ENCODE measurements around the gene COX4I2. TPM values are rescaled to one million over a fixed set of nuclear protein-coding genes. Genes with fewer than 3 reads are reported as not detected.

The COX4I2 gene
- total RNA-seq, 1 experiment from 2014 or later, result not detected

GRCh38 chr20:31669876-31670275 lies 32.2 kb downstream of the COX4I2 start:
- ATAC-seq (peak; percentile 46; the same call in 1 of the 2 replicates), DNase-seq (ENCODE audit: low spot score) (no peak)
- CTCF ChIA-PET, result interaction anchor here (0.5 to 3.4 kb wide), 4 partner anchors 8 to 357 kb away, joined by 3 to 10 read pairs (median 6); no protein-coding TSS in a partner anchor
- no peak overlapping the region for H3K4me3 Mint-ChIP-seq
- peaks cover 6% of the 10 kb centered on the region; the same call in 1 of the 2 replicates for H3K36me3 Mint-ChIP-seq
- TF ChIP-seq SOX15 (CRISPR knock-in tag; IDR thresholded peaks at IDR 0.05) (no peak), HMGA2 (CRISPR knock-in tag; IDR thresholded peaks at IDR 0.05) (no peak), PRRX2 (CRISPR knock-in tag; IDR thresholded peaks at IDR 0.05) (no peak), ZNF416 (CRISPR knock-in tag; IDR thresholded peaks at IDR 0.05) (no peak), OVOL2 (CRISPR knock-in tag; IDR thresholded peaks at IDR 0.05; ENCODE audit: borderline replicate concordance) (no peak), IRF2 (CRISPR knock-in tag; IDR thresholded peaks at IDR 0.05; ENCODE audit: borderline replicate concordance, low read depth) (no peak), ZNF532 (CRISPR knock-in tag; IDR thresholded peaks at IDR 0.05; ENCODE audit: borderline replicate concordance) (no peak), ZBTB43 (CRISPR knock-in tag; IDR thresholded peaks at IDR 0.05) (no peak), GABPB1 (CRISPR knock-in tag; IDR thresholded peaks at IDR 0.05) (no peak), NR2C2 (CRISPR knock-in tag; IDR thresholded peaks at IDR 0.05) (no peak), ZNF232 (CRISPR knock-in tag; IDR thresholded peaks at IDR 0.05) (no peak), JUN (CRISPR knock-in tag; IDR thresholded peaks at IDR 0.05) (no peak), ATF3 (CRISPR knock-in tag; conservative IDR thresholded peaks at IDR 0.05) (no peak), USF1 (CRISPR knock-in tag; IDR thresholded peaks at IDR 0.05) (no peak), ESRRA (CRISPR knock-in tag; IDR thresholded peaks at IDR 0.05; ENCODE audit: borderline replicate concordance) (no peak), TP53 (CRISPR knock-in tag; IDR thresholded peaks at IDR 0.05) (no peak), ZNF281 (CRISPR knock-in tag; IDR thresholded peaks at IDR 0.05) (no peak), JAZF1 (CRISPR knock-in tag; IDR thresholded peaks at IDR 0.05) (no peak), NR1H2 (CRISPR knock-in tag; IDR thresholded peaks at IDR 0.05) (no peak)
- H3K27me3 Mint-ChIP-seq (ENCODE audit: low read depth), result no peaks in the 10 kb centered on the region
- H3K27ac Mint-ChIP-seq, result peak overlapping the region; percentile 34
- peaks cover 9% of the 10 kb centered on the region for H3K4me1 Mint-ChIP-seq
- POLR2A ChIA-PET, result no interaction called here
- no peaks in the 10 kb centered on the region for H3K9me3 Mint-ChIP-seq
